GM18511 (cell line): ENCODE data around the gene CRYBG1.

ENCODE experiments used
- ATAC-seq: cut with Tn5 transposase; IDR thresholded peaks from one replicate; pipeline ENCODE4 v1.9.1; 2021; ENCODE audit warnings: mild to moderate bottlenecking, moderate library complexity; ENCODE audit not compliant: unreplicated experiment

The CRYBG1 gene

DNA sequence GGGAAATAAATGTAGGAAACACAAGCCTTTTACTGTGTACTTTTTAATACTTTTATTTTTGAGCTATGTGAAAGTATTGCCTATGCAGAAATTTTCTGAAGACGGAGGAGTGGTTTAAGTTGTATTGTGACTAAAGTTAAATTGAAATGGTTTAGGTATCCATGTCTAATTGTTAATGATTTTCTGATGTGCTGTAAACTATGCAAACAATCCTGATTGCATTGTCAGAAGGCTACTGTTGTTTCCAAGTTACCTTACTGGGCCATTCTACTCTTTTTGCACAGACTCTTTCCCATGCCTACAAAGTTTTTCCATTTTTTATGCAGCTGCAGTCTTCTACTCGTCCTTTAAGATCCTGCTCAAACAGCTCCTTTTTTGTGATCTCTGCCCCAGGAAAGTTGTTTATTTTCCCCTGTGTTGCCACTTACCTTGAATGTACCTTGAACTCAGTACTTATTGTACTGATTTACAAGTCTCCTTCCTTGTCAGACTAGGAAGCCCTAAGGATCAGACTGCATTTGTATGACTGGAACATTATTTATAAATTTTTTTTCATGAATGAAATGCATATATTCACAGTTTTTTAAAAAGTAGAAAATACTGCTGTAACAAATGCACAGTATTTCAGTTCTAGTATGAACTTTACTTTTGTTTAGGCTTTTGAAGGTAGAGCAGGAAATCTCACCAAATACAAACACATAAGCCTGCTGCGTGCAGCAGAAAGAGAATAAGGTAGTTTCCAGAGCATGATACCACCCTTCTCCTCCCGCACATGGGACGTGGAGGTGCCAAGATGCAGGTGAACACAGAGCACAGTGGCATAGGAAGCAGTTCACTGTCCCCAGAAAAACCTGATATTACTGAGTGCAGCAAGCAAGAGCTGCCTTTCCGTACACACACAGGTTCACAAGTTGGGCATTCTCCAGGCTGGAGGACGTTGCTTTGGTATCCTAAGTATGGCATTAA is 97.8 kb downstream of the CRYBG1 start:
- ATAC-seq, result no peak

DNA sequence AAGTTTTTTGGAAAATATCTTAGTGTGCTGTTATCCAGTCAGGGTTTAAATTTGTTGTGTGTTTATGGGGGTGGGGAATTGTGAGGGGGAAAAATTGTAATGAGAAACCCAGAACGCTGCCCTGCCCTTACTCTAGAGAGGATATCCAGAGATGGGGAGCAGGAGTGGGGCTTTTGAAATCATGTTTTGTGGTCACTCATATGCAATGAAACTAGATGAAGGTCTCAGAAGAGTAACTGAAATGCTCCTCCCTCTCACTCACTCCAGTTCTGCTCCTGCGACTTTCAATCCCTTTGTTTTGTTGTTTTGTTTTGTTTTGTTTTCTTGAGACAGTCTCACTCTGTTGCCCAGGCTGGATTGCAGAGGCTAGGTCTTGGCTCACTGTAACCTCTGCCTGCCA is 100.0 kb downstream of the CRYBG1 start:
- no peak for ATAC-seq

DNA sequence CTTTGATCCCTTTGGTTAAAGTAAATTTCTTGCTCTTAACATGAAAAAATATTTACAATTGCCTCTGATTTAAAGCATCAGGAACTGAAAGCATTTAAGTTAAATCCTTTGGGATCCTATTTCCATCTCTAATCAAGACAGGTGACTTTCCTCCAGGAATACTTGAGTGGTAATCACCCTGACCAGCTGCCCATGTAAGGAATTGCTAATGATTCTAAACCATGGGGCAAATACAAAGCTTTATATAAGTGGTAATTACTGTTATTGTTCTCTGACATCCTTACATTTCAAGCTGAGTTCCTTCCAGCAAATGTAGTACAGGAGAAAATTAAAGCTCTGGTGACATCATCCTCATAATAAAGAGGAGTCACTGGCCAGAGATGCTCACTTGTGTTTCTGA is 100.6 kb downstream of the CRYBG1 start:
- no peak for ATAC-seq

GRCh38 chr6:106462923-106463557 is 102.5 kb downstream of the CRYBG1 start:
- ATAC-seq, result no peak

- ATAC-seq, result no peak
Observed at GRCh38 chr6:106466211-106466610, 105.7 kb downstream of the CRYBG1 start.

DNA sequence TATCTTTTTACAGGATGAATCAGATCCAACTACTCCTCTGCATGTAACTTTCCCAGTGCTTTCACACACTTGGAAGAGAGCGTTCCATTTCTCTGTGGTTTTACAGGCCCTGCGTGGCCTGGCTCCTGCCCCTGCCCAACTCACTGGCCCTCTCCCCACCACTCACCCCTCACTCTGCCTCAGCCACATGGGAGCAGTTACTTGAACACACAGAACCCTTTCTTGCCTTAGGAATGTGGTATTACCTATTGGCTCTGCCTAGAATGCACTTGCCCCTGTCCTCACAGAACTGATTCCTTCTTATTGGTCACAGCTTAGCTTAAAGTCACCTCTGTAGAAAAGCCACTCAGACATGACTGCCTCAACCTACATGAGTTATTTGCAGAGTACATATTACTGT is 108.4 kb downstream of the CRYBG1 start:
- no peak for ATAC-seq

- ATAC-seq, result no peak
Observed at GRCh38 chr6:106469882-106470281, 109.4 kb downstream of the CRYBG1 start.

GRCh38 chr6:106470316-106470715 is 109.8 kb downstream of the CRYBG1 start:
- ATAC-seq, result no peak

DNA sequence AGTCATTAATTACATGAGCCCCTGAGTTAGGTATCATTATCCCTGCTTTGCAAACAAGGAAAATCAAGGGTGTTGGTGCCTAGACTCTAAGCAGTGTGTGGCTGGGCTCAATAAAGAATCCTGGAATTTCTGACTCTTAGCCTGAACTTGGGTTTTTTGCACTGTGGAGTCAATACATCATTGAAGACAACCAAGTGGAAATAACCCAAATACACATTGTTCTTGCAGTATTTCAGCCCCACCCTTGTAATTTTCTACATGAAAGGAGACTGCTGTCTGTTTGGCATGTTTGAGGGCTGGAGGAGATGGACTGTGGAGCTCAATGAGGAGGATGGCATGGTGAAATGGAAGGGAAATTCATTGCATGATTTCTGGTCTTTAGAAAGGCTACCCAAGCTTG is 110.3 kb downstream of the CRYBG1 start:
- no peak for ATAC-seq

DNA sequence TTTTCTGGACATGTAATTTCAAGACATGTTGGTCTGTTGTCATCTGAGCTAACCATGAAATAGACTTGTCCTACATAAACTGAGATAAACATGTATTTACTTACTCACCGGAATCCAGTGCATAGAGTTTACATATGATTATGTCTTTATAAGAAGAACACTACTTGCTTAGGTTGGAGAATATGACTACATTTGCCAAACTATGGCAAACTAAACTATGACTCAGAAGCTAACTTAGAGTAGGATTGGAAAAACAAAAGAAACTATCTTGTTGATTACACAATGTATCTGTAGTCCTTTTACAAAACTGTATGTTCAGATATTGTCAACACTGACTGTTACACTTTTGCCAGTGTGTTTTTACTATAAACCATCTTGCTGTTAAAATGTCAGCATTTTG is 113.3 kb downstream of the CRYBG1 start:
- ATAC-seq, result no peak

GRCh38 chr6:106474466-106474865 is 113.9 kb downstream of the CRYBG1 start:
- no peak for ATAC-seq

DNA sequence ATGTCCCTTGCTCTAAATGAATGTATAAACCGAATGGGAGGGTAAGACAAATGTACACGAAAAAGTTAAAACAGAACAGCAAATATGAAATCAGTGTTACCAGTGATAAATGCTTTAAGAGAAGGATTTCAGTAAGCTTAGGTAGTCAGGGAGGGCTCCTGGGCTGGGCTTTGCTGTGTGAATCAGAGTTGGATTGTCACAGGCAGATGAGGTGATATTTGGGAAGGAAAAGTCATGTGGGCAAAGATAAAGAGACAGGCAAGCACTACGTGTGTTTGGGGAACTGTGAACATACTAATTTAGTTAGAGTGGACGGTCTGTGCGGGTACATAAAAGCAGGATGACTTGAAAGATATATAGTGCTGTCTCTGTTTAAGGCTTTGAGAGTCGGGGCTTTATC is 114.8 kb downstream of the CRYBG1 start:
- ATAC-seq, result no peak

DNA sequence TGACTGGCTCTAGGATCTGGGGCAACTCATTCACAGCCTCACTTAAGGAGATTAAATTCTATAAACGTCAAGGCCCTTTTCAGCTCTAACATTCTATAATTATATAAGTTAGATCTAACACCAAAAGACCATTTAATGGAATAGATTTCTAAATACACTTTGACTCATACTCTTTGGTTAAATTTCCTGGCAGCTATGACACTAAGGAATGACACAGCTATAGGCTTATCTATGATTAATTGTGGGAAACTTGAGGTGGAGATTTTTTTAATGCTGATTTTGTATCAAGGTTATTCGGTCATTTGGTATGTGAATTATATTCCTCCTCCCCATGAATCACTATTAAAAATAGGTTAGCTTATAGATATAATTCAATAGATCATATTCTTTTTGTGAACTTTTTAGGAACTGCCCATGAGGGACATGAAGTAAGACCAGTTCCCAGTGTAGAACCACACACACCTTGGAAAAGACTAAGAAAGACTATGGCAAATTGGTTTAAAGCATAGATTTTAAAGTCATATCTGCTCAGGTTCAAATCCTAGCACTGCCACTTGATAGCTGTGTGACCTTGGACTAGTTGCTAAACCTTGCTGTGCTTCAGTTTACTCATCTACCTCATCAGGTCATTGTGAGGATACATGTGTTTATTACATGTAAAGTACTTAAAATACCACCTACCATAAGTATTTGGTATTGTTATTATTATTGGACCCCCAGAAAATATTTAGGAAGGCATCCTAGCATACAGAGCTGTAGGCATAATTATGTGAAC is 116.0 kb downstream of the CRYBG1 start:
- no peak for ATAC-seq

DNA sequence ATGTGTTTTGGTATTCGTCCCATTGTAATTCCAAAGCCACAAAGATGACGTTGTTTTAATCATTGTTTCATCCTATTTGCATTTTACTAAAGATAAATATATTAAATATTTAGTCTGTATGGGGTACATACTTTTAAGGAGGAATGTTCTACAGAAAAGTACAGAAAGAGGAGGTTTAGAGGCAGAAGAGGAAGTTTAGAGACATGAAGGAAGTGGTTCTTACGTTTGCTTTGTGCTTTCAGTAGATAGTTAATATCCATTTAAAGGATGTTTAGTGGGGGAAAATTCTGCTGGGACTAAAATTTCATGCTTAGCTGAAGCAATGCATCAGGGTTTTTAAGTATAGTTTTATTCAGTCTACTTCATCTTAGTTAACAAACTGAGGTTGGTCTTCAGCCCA is 116.6 kb downstream of the CRYBG1 start:
- no peak for ATAC-seq

DNA sequence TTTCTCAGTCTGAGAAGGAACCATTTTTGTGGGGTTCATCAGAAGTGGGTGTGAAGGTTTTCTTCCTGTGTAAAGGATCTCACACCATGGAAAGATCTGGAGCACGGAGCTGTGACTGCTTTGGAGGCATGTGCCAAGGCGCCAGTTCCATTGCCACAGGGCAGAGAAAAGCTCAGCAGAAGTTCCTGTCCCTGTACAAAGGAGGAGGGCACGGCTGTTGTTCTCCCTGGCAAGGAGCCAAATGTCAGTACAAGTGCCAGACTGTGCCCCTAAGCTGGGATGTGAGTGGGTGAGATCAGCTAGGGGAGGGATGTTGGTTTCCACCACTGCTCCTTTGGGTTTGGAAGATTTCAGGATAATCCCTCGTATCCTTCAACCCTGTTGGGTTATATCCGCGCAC is 117.3 kb downstream of the CRYBG1 start:
- no peak for ATAC-seq

DNA sequence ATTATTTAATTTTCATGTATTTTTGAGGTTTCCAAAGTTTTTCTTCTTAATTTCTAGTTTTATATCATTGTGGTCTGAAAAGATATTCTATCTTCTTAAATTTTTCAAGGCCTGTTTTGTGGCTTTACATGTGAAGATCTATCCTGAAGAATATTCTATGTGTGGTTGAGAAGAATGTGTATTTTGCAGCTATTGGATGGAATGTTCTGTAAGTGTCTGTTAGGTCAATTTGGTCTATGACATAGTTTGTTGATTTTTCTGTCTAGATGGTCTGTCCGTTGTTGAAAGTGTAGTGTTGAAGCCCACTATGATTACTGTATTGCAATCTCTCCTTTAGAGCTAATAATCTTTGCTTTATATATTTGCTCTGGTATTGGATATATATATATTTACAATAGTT is 125.7 kb downstream of the CRYBG1 start:
- no peak for ATAC-seq

DNA sequence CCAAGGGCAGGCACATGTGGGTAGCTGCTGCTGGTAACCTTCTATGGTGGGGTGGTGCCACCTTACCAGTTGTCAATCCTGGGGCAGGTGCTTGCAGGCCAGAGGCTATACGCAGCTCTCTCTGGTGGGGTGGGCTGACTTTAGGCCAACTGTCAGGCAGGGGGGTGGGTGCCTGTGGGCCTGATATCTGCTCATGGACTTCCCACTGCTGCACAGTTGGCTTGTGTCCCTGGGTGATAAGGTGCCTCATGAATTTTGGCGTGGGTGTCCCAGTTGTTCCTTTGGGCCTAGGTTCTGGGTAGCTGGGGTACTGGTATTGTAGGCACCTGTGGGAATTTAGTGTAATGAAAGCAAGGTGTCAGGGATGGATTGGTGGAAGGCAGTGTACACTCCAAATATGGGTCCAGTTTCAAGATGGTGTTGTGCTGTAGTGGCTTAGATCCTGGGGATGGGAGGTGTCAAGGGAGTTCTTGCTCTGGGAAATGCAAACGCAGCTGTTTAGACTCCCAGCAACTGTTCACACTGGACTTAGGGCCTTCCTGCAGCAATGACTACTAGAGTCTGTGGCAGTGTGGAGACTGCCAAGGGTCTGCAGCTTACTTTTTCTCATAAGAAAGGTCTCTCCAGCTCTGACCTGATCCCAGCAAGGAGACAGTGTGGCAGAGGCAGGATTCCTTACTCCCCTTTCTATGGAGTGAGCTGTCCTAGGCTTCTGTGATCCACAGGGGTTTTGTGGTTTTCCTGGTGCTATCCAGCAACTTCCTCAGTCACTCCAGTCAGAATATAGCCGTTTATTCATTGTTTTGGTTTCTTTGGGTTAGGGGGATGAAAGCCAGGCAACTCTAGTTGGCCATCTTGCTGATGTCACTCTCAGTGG is 128.2 kb downstream of the CRYBG1 start:
- ATAC-seq, result no peak

GRCh38 chr6:106490030-106490429 is 129.5 kb downstream of the CRYBG1 start:
- no peak for ATAC-seq

DNA sequence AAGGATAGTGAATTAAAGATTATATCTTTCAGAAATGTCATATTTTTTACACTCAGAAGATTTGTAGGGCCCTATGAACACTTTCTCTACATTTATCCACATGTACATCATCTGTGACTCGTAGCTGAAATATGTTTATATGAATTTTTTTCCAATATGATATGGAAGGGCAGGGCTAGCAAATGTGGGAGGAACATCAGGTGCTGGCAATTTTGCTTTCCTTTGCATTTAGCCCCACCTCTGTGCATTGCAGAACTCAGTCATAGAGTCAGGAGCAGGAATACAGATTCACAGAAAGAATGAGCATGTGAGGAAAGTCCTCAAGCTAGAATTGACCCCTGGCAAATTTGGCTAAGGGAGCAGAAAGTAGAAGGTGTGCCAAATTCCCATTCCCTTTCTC is 129.9 kb downstream of the CRYBG1 start:
- no peak for ATAC-seq

GRCh38 chr6:106490974-106491373 is 130.5 kb downstream of the CRYBG1 start:
- ATAC-seq, result no peak

DNA sequence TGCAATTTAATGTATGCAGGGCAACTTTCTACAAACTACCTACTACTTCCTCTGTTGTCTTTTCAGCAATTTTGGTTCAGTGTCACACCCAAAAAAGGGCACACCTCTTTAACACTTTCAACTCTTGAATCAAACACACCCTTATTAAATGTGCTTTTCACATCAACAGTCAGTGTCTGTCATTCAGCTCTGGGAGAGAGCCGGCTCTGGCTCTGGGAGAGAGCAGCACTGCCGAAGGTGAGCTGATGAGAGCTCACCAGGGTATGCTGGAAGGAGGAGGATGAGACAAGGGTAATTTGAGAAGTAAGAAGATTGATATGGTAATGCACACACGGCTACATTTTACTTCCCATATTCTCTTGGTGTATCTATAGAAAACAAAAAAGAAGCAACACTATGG is 134.5 kb downstream of the CRYBG1 start:
- no peak for ATAC-seq
